ENCODE data around the gene SIGLECL1.

DNA sequence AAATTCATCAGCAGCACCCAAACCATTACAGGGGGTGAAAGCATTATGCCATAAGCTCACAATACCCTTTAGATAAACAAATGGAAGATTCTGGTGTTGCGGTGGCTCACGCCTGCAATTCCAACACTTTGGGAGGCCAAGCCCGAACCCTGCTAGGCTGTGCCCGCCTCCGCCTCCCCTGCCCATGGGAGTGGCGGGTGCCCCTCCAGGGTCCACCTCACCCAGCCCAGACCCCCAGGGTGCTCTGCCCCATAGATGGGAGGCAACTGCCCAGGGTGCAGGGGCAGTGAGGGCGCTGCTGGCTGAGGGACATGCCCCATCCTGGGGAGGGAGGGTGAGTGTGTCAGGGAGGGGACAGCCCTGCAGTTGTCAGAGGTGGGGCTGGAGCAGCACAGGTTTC, 10.0 kb upstream of the SIGLECL1 start:
- TF ChIP-seq, protein P1, sequence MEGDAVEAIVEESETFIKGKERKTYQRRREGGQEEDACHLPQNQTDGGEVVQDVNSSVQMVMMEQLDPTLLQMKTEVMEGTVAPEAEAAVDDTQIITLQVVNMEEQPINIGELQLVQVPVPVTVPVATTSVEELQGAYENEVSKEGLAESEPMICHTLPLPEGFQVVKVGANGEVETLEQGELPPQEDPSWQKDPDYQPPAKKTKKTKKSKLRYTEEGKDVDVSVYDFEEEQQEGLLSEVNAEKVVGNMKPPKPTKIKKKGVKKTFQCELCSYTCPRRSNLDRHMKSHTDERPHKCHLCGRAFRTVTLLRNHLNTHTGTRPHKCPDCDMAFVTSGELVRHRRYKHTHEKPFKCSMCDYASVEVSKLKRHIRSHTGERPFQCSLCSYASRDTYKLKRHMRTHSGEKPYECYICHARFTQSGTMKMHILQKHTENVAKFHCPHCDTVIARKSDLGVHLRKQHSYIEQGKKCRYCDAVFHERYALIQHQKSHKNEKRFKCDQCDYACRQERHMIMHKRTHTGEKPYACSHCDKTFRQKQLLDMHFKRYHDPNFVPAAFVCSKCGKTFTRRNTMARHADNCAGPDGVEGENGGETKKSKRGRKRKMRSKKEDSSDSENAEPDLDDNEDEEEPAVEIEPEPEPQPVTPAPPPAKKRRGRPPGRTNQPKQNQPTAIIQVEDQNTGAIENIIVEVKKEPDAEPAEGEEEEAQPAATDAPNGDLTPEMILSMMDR (conservative IDR thresholded peaks at IDR 0.05 in 1 of 2, IDR thresholded peaks at IDR 0.05 in 1 of 2; ENCODE audit: low read depth in 1 of 2, low read length in 2 of 2) = no peak
- TF ChIP-seq EZH2 (IDR thresholded peaks at IDR 0.05; ENCODE audit: low read length, missing control alignments) = no peak

Measured in fibroblast of lung (primary cell).